Neural progenitor cell (in vitro differentiated cells): ENCODE data around the gene STAT4. TPM values are rescaled to one million over a fixed set of nuclear protein-coding genes. Genes with fewer than 3 reads are reported as not detected.
A peak's percentile ranks its signal among the peaks of the same experiment; 100 is the strongest.

Source experiments
- DNase-seq: peaks from one replicate; pipeline ENCODE4 v3.0.0-alpha.2; 2016; ENCODE audit warnings: low spot score
- H2AFZ ChIP-seq: fragments of 200-600 bp; sonication (generic); replicated peaks from 2 replicates; pipeline ENCODE4 v1.6.1; 2016; ENCODE audit warnings: antibody characterized with exemption
- H3F3A ChIP-seq: fragments of 200-600 bp; sonication (generic); 2 replicates; pipeline ENCODE4 v1.6.1; 2016; ENCODE audit warnings: antibody characterized with exemption, low read depth
- H3K27ac ChIP-seq: fragments of 200-600 bp; sonication (generic); 2 replicates; pipeline ENCODE4 v1.5.1; 2016; ENCODE audit warnings: mild to moderate bottlenecking
- H3K27me3 ChIP-seq: fragments of 200-600 bp; sonication (generic); 2 replicates; pipeline ENCODE4 v1.6.1; 2016; ENCODE audit warnings: mild to moderate bottlenecking, moderate library complexity
- H3K36me3 ChIP-seq: fragments of 200-600 bp; sonication (generic); 2 replicates; pipeline ENCODE4 v1.5.1; 2016
- H3K4me1 ChIP-seq: fragments of 200-600 bp; sonication (generic); 2 replicates; pipeline ENCODE4 v1.6.1; 2016; ENCODE audit warnings: mixed run types
- H3K4me2 ChIP-seq: fragments of 200-600 bp; sonication (generic); 2 replicates; pipeline ENCODE4 v1.6.1; 2016
- H3K4me3 ChIP-seq: fragments of 200-600 bp; sonication (generic); 2 replicates; pipeline ENCODE4 v1.5.1; 2016
- H3K79me2 ChIP-seq: fragments of 200-600 bp; sonication (generic); 2 replicates; pipeline ENCODE4 v1.6.1; 2016; ENCODE audit warnings: low read depth
- H3K9ac ChIP-seq: fragments of 200-600 bp; sonication (generic); 2 replicates; pipeline ENCODE4 v1.6.1; 2016
- H3K9me3 ChIP-seq: fragments of 200-600 bp; sonication (generic); 2 replicates; pipeline ENCODE4 v1.5.1; 2016; ENCODE audit warnings: low read depth
- H4K20me1 ChIP-seq: fragments of 200-600 bp; sonication (generic); 2 replicates; pipeline ENCODE4 v1.6.1; 2016; ENCODE audit warnings: low read depth
- H3K27ac Mint-ChIP-seq: 3 replicates; pipeline ENCODE4 v1.8.0; 2021; ENCODE audit warnings: mixed read lengths
- H3K27me3 Mint-ChIP-seq: 2 replicates; pipeline ENCODE4 v1.8.0; 2022; ENCODE audit warnings: low read depth, mild to moderate bottlenecking, inconsistent platforms, moderate library complexity, mixed read lengths; ENCODE audit not compliant: insufficient read depth
- H3K36me3 Mint-ChIP-seq: 3 replicates; pipeline ENCODE4 v1.8.0; 2021; ENCODE audit warnings: mixed read lengths
- H3K4me1 Mint-ChIP-seq: 3 replicates; pipeline ENCODE4 v1.8.0; 2021; ENCODE audit warnings: mixed read lengths
- H3K4me3 Mint-ChIP-seq: 3 replicates; pipeline ENCODE4 v1.8.0; 2021; ENCODE audit warnings: mild to moderate bottlenecking, moderate library complexity, mixed read lengths
- H3K9me3 Mint-ChIP-seq: 3 replicates; pipeline ENCODE4 v1.8.0; 2020; ENCODE audit warnings: mixed read lengths
- CTCF ChIP-seq: fragments of 200-600 bp; sonication (generic); IDR thresholded peaks from 2 replicates; pipeline ENCODE4 v1.5.1; 2017; ENCODE audit warnings: antibody characterized with exemption, mild to moderate bottlenecking
- EZH2 ChIP-seq: fragments of 200-600 bp; sonication (generic); IDR thresholded peaks from 2 replicates; pipeline ENCODE4 v1.6.1; 2017; ENCODE audit warnings: antibody characterized with exemption, mild to moderate bottlenecking, moderate library complexity
- EZH2phosphoT487 ChIP-seq: fragments of 200-600 bp; sonication (generic); IDR thresholded peaks from 2 replicates; pipeline ENCODE4 v1.6.1; 2017; ENCODE audit warnings: antibody characterized with exemption
- total RNA-seq: library from RNA; depleted of rRNA; stranded (reverse); fragments of >200 nt; gene quantifications from 2 replicates; pipeline ENCODE4 v1.2.3, GENCODE V29; 2015; ENCODE audit warnings: low replicate concordance

STAT4 gene
- total RNA-seq, 1 donor from 2014 or later: 0.32 TPM

- no peak for TF ChIP-seq CTCF
- TF ChIP-seq EZH2: no peak
- no peak for TF ChIP-seq EZH2phosphoT487
- H3K4me1 ChIP-seq: no peaks in the 10 kb centered on the region
- H2AFZ ChIP-seq: no peak overlapping the region
- H3K4me1 Mint-ChIP-seq: peaks cover 31% of the 10 kb centered on the region
- H3K27ac Mint-ChIP-seq: no peak overlapping the region
- no peaks in the 10 kb centered on the region for H3K36me3 Mint-ChIP-seq
- no peaks in the 10 kb centered on the region for H3F3A ChIP-seq
- H3K9me3 ChIP-seq: no peaks in the 10 kb centered on the region
- no peaks in the 10 kb centered on the region for H3K79me2 ChIP-seq
- no peak overlapping the region for H3K9ac ChIP-seq
- DNase-seq: no peak
- H3K27me3 ChIP-seq: peaks cover 44% of the 10 kb centered on the region
- no peak overlapping the region for H3K27ac ChIP-seq
- H3K4me3 Mint-ChIP-seq: no peak overlapping the region
- no peaks in the 10 kb centered on the region for H3K36me3 ChIP-seq
- no peaks in the 10 kb centered on the region for H3K9me3 Mint-ChIP-seq
- no peak overlapping the region for H3K4me3 ChIP-seq
- no peak overlapping the region for H3K4me2 ChIP-seq
- H3K27me3 Mint-ChIP-seq: peaks cover 9% of the 10 kb centered on the region
- H4K20me1 ChIP-seq: no peaks in the 10 kb centered on the region
These were observed 1.9 kb upstream of the STAT4 start for GRCh38 chr2:191152482-191153240.

- H3K9me3 Mint-ChIP-seq: no peaks in the 10 kb centered on the region
- H3K27ac ChIP-seq: no peak overlapping the region
- peaks cover 31% of the 10 kb centered on the region for H3K4me1 Mint-ChIP-seq
- H3K27me3 ChIP-seq: peaks cover 45% of the 10 kb centered on the region
- no peak overlapping the region for H3K27ac Mint-ChIP-seq
- H4K20me1 ChIP-seq: no peaks in the 10 kb centered on the region
- peak overlapping the region; percentile 83 for H3K4me3 Mint-ChIP-seq
- H3K9me3 ChIP-seq: no peaks in the 10 kb centered on the region
- H3K4me1 ChIP-seq: no peaks in the 10 kb centered on the region
- H2AFZ ChIP-seq: no peak overlapping the region
- H3F3A ChIP-seq: no peaks in the 10 kb centered on the region
- peak overlapping the region; percentile 85 for H3K4me2 ChIP-seq
- no peaks in the 10 kb centered on the region for H3K36me3 Mint-ChIP-seq
- H3K79me2 ChIP-seq: no peaks in the 10 kb centered on the region
- H3K9ac ChIP-seq: no peak overlapping the region
- peaks cover 9% of the 10 kb centered on the region for H3K27me3 Mint-ChIP-seq
- TF ChIP-seq EZH2phosphoT487 (no peak), EZH2 (no peak), CTCF (no peak)
- peak overlapping the region; percentile 47 for H3K4me3 ChIP-seq
- no peaks in the 10 kb centered on the region for H3K36me3 ChIP-seq
- DNase-seq: no peak
These were observed 537 bp upstream of the STAT4 start for GRCh38 chr2:191151331-191151730.

- Histone ChIP-seq H2AFZ (peak overlapping the region; percentile 38), H3K4me1 (no peaks in the 10 kb centered on the region), H3K9ac (no peak overlapping the region), H3K79me2 (no peaks in the 10 kb centered on the region), H3K4me2 (peak overlapping the region; percentile 85), H3K27me3 (peaks cover 45% of the 10 kb centered on the region), H4K20me1 (no peaks in the 10 kb centered on the region), H3K9me3 (no peaks in the 10 kb centered on the region), H3F3A (no peaks in the 10 kb centered on the region), H3K36me3 (no peaks in the 10 kb centered on the region), H3K27ac (no peak overlapping the region), H3K4me3 (peak overlapping the region; percentile 47)
- H3K4me1 Mint-ChIP-seq: peaks cover 25% of the 10 kb centered on the region
- no peak overlapping the region for H3K27ac Mint-ChIP-seq
- peaks cover 9% of the 10 kb centered on the region for H3K27me3 Mint-ChIP-seq
- peak overlapping the region; percentile 83 for H3K4me3 Mint-ChIP-seq
- no peak for DNase-seq
- TF ChIP-seq CTCF (no peak), EZH2 (peak; percentile 39), EZH2phosphoT487 (no peak)
- H3K9me3 Mint-ChIP-seq: no peaks in the 10 kb centered on the region
- no peaks in the 10 kb centered on the region for H3K36me3 Mint-ChIP-seq
These were observed 579 bp downstream of the STAT4 start for GRCh38 chr2:191150230-191150599.
